Thyroid gland (tissue), 4 donors: ENCODE measurements around the gene ESYT3. TPM values are rescaled to one million over a fixed set of nuclear protein-coding genes. Genes with fewer than 3 reads are reported as not detected.

ENCODE experiments used
- DNase-seq, 2 donors: peaks; one replicate each; pipeline ENCODE4 v3.0.0-alpha.2; 2019
- H3K27ac ChIP-seq, 3 donors: fragments of 200-600 bp; sonication (generic); 1 replicate in 2 of 3; 2 replicates in 1 of 3; pipeline ENCODE4 v1.5.1; 2016 to 2019; ENCODE audit warnings: mild to moderate bottlenecking in 1 of 3, moderate library complexity in 1 of 3
- H3K27me3 ChIP-seq: fragments of 200-600 bp; sonication (generic); one replicate; pipeline ENCODE4 v1.5.1; 2019
- H3K36me3 ChIP-seq, 2 donors: fragments of 200-600 bp; sonication (generic); one replicate each; pipeline ENCODE4 v1.5.1; 2016 to 2019
- H3K4me1 ChIP-seq, 2 donors: fragments of 200-600 bp; sonication (generic); one replicate each; pipeline ENCODE4 v1.5.1; 2017 to 2019
- H3K4me3 ChIP-seq, 3 donors: fragments of 200-600 bp; sonication (generic); replicated peaks in 1 of 3; 1 replicate in 2 of 3; 2 replicates in 1 of 3; pipeline ENCODE4 v1.5.1; 2016; ENCODE audit warnings: mild to moderate bottlenecking in 1 of 3
- H3K9me3 ChIP-seq: fragments of 200-600 bp; sonication (generic); one replicate; pipeline ENCODE4 v1.5.1; 2017
- POLR2A ChIP-seq, 2 donors: fragments of 450-650 bp; IDR thresholded peaks; one replicate each; pipeline ENCODE4 v1.6.1; 2017; ENCODE audit warnings: antibody characterized with exemption in 2 of 2, mild to moderate bottlenecking in 2 of 2, moderate library complexity in 1 of 2
- WGBS, 2 donors: methylation state at CpG; one replicate each; pipeline ENCODE4 v1.1.5; 2017; 5-methylcytosine and 5-hydroxymethylcytosine counted together
- intact Hi-C: fragments of 100-400 bp; cut with DNase I; formaldehyde crosslinking; loops from one replicate; pipeline ENCODE4 v1.15.1; 2023
- total RNA-seq, 4 donors: library from RNA; depleted of rRNA; stranded (reverse); fragments of >200 nt; gene quantifications; one replicate each; pipeline ENCODE4 v1.2.3, GENCODE V29; 2016
- TF ChIP-seq, protein P1 (sequence below), 6 experiments: fragments of 200-600 bp in 3 of 6; fragments of 450-650 bp in 3 of 6; sonication (generic) in 3 of 6; IDR thresholded peaks; one replicate each; pipeline ENCODE4 v1.5.1; 2016 to 2019; ENCODE audit warnings: antibody characterized with exemption in 6 of 6, mild to moderate bottlenecking in 2 of 6, inconsistent platforms in 1 of 6, moderate library complexity in 1 of 6

The ESYT3 gene
- total RNA-seq, 4 donors from 2014 or later: 19.9 to 82.8 (median 22.7) TPM

DNA sequence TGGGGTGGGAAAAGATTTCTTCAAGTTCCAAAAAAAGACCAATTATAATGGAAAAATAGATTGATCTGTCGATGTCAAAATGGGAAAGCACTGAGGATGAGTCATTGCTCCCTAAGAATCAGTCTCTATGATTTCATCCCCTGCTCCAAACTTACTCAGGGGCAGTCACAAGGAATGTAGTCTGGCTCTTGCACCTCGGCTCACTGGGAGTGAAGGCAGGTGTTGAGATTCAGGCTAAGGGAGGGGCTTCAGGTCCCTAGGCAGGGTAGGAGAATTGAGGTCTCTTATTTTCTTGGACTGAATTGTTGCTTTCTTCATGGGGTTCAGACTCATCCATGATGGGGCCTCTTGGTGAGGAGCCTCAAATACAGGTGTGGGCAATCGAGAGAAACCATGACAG, 14.2 kb downstream of the ESYT3 start:
- Histone ChIP-seq H3K27me3 (no peaks in the 10 kb centered on the region), H3K4me3 (no peak overlapping the region), H3K36me3 (no peaks in the 10 kb centered on the region), H3K9me3 (no peaks in the 10 kb centered on the region), H3K27ac (no peak overlapping the region), H3K4me1 (no peaks in the 10 kb centered on the region)
- no peak for DNase-seq
- intact Hi-C loops: no loop called here
- WGBS, 2 donors: 82 to 85% methylated on average over 3 of the region's 3 CpGs
- TF ChIP-seq POLR2A (IDR thresholded peaks at IDR 0.05): no peak
- TF ChIP-seq, protein P1, sequence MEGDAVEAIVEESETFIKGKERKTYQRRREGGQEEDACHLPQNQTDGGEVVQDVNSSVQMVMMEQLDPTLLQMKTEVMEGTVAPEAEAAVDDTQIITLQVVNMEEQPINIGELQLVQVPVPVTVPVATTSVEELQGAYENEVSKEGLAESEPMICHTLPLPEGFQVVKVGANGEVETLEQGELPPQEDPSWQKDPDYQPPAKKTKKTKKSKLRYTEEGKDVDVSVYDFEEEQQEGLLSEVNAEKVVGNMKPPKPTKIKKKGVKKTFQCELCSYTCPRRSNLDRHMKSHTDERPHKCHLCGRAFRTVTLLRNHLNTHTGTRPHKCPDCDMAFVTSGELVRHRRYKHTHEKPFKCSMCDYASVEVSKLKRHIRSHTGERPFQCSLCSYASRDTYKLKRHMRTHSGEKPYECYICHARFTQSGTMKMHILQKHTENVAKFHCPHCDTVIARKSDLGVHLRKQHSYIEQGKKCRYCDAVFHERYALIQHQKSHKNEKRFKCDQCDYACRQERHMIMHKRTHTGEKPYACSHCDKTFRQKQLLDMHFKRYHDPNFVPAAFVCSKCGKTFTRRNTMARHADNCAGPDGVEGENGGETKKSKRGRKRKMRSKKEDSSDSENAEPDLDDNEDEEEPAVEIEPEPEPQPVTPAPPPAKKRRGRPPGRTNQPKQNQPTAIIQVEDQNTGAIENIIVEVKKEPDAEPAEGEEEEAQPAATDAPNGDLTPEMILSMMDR (IDR thresholded peaks at IDR 0.05): no peak

DNA sequence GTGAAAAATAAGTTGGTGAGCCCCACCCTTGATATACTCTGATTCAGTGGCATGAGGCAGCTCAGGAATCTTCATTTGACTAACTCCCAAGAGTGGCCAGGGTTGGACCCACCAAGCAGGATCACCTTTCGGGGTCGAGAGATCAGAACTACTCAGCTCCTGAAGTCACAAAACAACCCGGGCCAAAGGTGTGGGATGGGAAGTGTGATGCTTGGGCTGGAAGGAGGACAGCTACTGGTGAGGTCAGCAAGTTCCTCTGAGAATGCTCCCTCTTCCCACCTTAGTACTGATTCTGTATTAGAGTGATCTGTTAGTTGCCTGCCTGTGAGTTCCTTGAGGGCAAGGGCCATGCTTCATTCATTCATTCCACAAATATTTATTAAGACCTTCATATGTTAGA, 15.1 kb downstream of the ESYT3 start:
- TF ChIP-seq POLR2A (IDR thresholded peaks at IDR 0.05): no peak
- TF ChIP-seq, protein P1 (IDR thresholded peaks at IDR 0.05): no peak
- Histone ChIP-seq H3K4me3 (no peak overlapping the region), H3K9me3 (no peaks in the 10 kb centered on the region), H3K4me1 (no peaks in the 10 kb centered on the region), H3K27ac (no peak overlapping the region), H3K36me3 (no peaks in the 10 kb centered on the region), H3K27me3 (no peaks in the 10 kb centered on the region)
- no peak for DNase-seq
- intact Hi-C loops: no loop called here
- 83 to 92% methylated on average over 3 of the region's 3 CpGs for WGBS, 2 donors

DNA sequence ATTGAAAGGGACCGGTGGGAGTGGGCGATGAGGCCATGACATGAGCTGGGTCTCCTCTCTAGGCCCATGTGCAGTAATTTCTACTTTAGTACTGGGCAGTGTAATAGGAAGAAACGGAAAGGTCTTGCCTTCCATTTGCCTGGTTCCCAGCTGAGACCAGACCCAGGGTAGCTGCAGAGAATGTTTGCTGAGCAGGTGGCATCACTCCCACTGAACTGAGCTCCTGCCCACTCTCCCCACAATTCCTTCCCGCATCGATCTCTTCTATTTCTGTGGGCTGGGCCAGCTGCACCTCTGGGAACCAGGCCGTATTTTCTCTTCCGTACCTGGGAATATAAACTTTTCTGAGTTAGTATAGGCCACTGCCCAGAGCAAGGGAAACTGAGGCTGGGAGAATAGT, 15.8 kb downstream of the ESYT3 start:
- TF ChIP-seq, protein P1 (IDR thresholded peaks at IDR 0.05): no peak
- no peak for TF ChIP-seq POLR2A (IDR thresholded peaks at IDR 0.05)
- H3K27me3 ChIP-seq: no peaks in the 10 kb centered on the region
- H3K4me1 ChIP-seq: no peaks in the 10 kb centered on the region
- no peaks in the 10 kb centered on the region for H3K36me3 ChIP-seq
- H3K4me3 ChIP-seq: no peak overlapping the region
- DNase-seq: no peak
- intact Hi-C loops: no loop called here
- WGBS, 2 donors: 94 to 96% methylated on average over 7 of the region's 7 CpGs
- no peaks in the 10 kb centered on the region for H3K9me3 ChIP-seq
- no peak overlapping the region for H3K27ac ChIP-seq

DNA sequence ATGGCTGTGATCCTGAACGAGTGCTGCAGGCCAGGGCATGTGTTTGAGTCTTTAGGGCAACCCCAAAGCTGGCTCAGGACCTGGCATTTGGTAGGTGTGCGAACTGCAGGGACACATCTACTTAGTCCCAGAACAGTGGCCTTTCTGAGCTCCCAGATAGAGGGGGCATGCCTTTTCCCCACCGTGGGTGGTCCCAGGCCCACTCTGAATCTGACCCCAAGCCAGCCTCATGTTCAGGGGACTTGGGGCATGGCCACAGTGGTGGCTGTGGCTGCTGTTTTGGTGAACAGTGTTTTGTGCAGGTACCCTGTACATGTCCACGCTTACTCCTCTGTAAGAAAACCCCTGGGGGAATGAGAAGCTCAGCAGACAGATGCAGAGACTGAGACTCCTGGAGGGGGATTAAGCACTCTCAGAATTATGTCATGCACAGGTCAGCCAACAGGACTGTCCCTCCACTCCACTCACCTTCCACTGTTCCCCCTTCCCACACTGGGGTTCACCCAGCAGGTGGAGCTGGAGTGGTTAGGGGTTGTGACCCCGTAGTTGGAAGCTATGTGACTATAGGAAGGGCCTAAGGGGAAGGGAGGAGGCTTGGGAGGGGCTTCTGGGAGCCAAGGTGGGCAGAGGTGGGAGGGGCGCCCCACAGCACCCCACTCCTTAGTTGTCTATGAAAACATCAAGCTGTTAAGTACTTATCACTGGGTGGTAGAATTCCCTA, 16.4 kb downstream of the ESYT3 start:
- Histone ChIP-seq H3K9me3 (no peaks in the 10 kb centered on the region), H3K4me1 (peaks cover 0 to 1% of the 10 kb centered on the region in 2 donors), H3K27me3 (no peaks in the 10 kb centered on the region), H3K4me3 (no peak overlapping the region), H3K27ac (no peak overlapping the region), H3K36me3 (no peaks in the 10 kb centered on the region)
- TF ChIP-seq, protein P1 (IDR thresholded peaks at IDR 0.05): no peak
- TF ChIP-seq POLR2A (IDR thresholded peaks at IDR 0.05): no peak
- no peak for DNase-seq
- intact Hi-C loops: no loop called here
- WGBS, 2 donors: 78 to 88% methylated on average over 6 of the region's 6 CpGs

DNA sequence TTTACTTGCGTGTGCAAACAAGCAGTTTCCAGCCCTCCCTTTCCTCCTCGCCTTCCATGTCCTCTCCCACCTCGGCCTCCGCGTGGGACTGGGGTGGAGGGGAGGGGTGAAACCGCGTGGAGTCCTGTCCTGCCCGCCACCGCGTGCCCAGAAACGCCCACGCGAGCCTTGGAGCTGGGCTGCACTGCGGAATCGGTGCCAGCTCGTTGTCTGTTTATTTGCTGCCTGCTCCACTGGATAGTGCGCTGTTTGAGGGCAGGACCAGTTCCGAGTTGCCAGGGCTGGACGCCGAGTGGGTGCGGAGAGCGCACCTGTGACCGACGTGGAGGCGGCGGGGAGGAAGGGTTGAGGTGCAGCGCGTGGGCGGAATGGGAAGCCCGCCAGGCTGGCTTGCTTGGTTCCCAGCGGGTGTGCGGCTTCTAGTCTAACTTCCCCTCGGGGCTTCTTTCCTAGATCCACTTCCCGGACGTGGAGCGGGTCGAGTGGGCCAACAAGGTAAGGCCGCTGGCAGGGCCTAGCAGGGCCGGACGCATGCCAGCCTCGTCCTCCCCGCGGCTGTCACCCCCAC, 17.3 kb downstream of the ESYT3 start:
- 88 to 90% methylated on average over 42 to 43 of the region's 43 CpGs for WGBS, 2 donors
- DNase-seq: no peak
- intact Hi-C loops: no loop called here

More for the DNA sequence above, 17.3 kb downstream of the ESYT3 start:
- Histone ChIP-seq H3K36me3 (no peaks in the 10 kb centered on the region), H3K27me3 (no peaks in the 10 kb centered on the region), H3K9me3 (no peaks in the 10 kb centered on the region), H3K4me1 (peaks cover 0 to 9% of the 10 kb centered on the region in 2 donors), H3K4me3 (no peak overlapping the region), H3K27ac (no peak overlapping the region)
- no peak for TF ChIP-seq POLR2A (IDR thresholded peaks at IDR 0.05)
- TF ChIP-seq, protein P1 (IDR thresholded peaks at IDR 0.05): no peak
